H1 (cell line): Measurements from ENCODE around the gene TFPI2.

ENCODE experiments used
- CEBPB ChIP-seq: IDR thresholded peaks from 2 replicates; pipeline ENCODE4 v1.6.1; 2012; ENCODE audit warnings: low read depth, low read length
- EZH2 ChIP-seq: fragments of 200-600 bp; sonication (generic); IDR thresholded peaks from 2 replicates; pipeline ENCODE4 v1.7.1; 2012; ENCODE audit warnings: low read depth, mild to moderate bottlenecking, moderate library complexity, low read length, inconsistent platforms; ENCODE audit not compliant: severe bottlenecking
- GABPA ChIP-seq: IDR thresholded peaks from 2 replicates; pipeline ENCODE4 v1.6.1; 2011; ENCODE audit warnings: mild to moderate bottlenecking, low read length, moderate library complexity, borderline replicate concordance; ENCODE audit not compliant: insufficient read depth

DNA sequence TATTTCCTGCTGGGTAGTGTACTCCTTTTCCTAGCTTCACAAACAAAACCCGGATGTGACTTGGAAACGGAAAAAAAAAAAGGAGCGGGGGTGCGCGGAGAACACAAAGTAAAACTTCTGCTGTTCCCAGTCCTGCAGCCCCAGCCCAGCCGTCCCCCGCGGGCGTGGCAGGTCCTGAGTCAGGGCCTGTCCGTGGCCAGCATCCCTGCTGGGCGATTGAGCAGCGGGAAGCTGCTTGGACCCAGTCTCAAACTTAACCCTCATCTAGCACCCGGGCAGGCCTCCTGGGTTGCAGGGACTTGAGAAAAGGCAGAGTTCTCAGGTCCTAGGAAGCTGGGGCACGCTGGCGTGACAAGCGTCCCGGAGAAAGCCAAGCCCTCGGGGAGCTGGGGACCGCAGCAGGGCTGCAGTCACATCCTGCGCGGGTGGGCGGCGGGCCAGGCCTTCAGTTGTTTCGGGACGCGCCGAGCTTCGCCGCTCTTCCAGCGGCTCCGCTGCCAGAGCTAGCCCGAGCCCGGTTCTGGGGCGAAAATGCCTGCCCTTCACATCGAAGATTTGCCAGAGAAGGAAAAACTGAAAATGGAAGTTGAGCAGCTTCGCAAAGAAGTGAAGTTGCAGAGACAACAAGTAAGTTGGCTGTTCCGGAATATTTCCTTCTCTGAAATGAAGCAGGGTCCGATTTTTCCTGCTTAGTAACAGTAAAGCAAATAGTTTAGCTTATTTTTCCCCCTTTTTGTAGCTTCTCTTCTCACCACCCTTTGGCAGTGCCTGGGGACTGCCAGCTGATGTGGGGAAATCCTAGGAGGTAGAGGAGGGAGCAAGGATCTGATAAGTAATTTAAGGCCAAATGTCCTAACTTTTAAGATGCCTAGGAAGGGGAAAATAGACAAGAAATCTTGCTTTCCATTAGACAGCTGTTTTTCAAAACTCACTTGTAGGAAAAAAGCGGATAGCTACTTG, 31.3 kb upstream of the TFPI2 start, which contains the start of gene GNG11:
- no peak for TF ChIP-seq EZH2
- no peak for TF ChIP-seq GABPA
- TF ChIP-seq CEBPB: no peak
